Esophagus (tissue), 2 donors: ENCODE data around the gene WBP1. TPM values are rescaled to one million over a fixed set of nuclear protein-coding genes. Genes with fewer than 3 reads are reported as not detected.
"Not testable (repeated sequence)": the region's sequence is repeated elsewhere in the genome, so short reads cannot be mapped to it uniquely, and the experiment has no call there.

Experiments
- H3K27ac ChIP-seq, 2 donors: one replicate each; pipeline ENCODE4 v1.5.1; 2013; ENCODE audit warnings: low read depth in 2 of 2, mild to moderate bottlenecking in 2 of 2, inconsistent platforms in 1 of 2, low read length in 1 of 2, moderate library complexity in 1 of 2
- H3K27me3 ChIP-seq, 2 donors: one replicate each; pipeline ENCODE4 v1.6.1; 2013; ENCODE audit warnings: low read length in 2 of 2, control low read depth in 1 of 2, mild to moderate bottlenecking in 1 of 2; ENCODE audit not compliant: insufficient read depth in 2 of 2, control insufficient read depth in 1 of 2
- H3K36me3 ChIP-seq, 2 donors: one replicate each; pipeline ENCODE4 v1.6.1; 2013; ENCODE audit warnings: low read length in 1 of 2; ENCODE audit not compliant: control insufficient read depth in 2 of 2, insufficient read depth in 2 of 2
- H3K4me1 ChIP-seq, 2 donors: one replicate each; pipeline ENCODE4 v1.6.1; 2013; ENCODE audit warnings: low read length in 1 of 2; ENCODE audit not compliant: control insufficient read depth in 2 of 2, insufficient read depth in 2 of 2
- H3K4me3 ChIP-seq, 2 donors: one replicate each; pipeline ENCODE4 v1.5.1; 2013; ENCODE audit warnings: low read length in 2 of 2, mild to moderate bottlenecking in 2 of 2, low read depth in 1 of 2, moderate library complexity in 1 of 2
- H3K9me3 ChIP-seq, 2 donors: one replicate each; pipeline ENCODE4 v1.6.1; 2013; ENCODE audit warnings: mild to moderate bottlenecking in 2 of 2, low read depth in 1 of 2, low read length in 1 of 2, moderate library complexity in 1 of 2; ENCODE audit not compliant: control insufficient read depth in 2 of 2, insufficient read depth in 1 of 2
- WGBS, 2 donors: extraction: QIAGEN DNeasy Blood & Tissue Kit; methylation state at CpG; one replicate each; pipeline ENCODE4 v1.1.7; 2013; 5-methylcytosine and 5-hydroxymethylcytosine counted together
- polyA plus RNA-seq, 2 donors: library from polyadenylated mRNA; stranded (reverse); fragments of 200-250 nt; gene quantifications; one replicate each; pipeline ENCODE4 v1.2.3, GENCODE V29; 2013
- donor health status: healthy with polysubstance abuse.
- donor health status: Bipolar disorder and iron deficiency.

WBP1 gene
- polyA plus RNA-seq, 2 donors, result 41.3 to 50.1 TPM

GRCh38 chr2:74450570-74451190 is 7.6 kb upstream of the WBP1 start:
- H3K36me3 ChIP-seq, result no peaks in the 10 kb centered on the region
- WGBS, 2 donors, result 87 to 88% methylated on average over 3 of the region's 3 CpGs
- no peak overlapping the region for H3K27ac ChIP-seq

DNA sequence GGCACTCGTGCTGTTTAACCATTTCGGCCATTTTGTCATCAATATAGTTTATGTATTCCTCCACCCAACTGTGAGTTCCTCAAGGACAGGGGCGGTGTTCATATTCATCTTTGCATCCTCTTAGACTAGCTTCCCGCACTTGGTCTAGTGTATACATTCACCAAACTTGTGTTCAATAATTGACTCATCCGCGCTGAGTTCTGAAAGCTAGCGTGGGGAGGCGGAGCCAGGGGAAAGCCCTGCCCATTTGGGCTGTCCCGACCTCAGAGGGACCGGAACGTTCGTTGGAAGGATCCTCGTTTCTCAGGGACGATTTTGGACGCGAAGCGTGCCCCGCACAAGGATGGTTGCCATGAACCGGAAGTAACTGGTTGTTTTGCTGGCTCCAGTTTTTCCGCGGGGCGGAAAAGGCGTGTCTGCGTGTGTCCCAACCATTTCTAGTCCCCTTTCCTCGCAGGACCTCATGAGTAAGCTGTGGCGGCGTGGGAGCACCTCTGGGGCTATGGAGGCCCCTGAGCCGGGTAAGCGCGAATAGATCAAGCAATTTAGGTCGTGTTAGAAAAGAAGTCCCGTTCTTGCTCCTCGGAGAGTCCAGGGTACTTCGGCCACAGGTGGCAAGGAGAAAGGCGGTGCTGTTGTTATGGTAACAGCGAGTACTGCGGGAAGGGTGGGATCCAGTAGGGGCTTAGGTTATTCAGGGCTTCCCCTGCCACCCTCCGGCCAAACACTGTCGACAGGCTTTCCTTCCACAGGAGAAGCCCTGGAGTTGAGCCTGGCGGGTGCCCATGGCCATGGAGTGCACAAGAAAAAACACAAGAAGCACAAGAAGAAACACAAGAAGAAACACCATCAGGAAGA is 3.4 kb upstream of the WBP1 start, which contains the start of gene INO80B:
TSS of gene INO80B (plus strand) at position 434 of the 858 bp plus-strand sequence. CDS start at position 464, 30 bp downstream.
- H3K9me3 ChIP-seq, result no peaks in the 10 kb centered on the region
- 1% methylated on average over 40 of the region's 40 CpGs for WGBS, 2 donors
- peak within 1 kb of the TSS; percentile 65 to 86 for H3K4me3 ChIP-seq
- H3K27me3 ChIP-seq, result no peaks in the 10 kb centered on the region
- peaks cover 0 to 3% of the 10 kb centered on the region in 2 donors for H3K4me1 ChIP-seq
- no peaks in the 10 kb centered on the region for H3K36me3 ChIP-seq
- peak within 1 kb of the TSS; percentile 46 to 61 for H3K27ac ChIP-seq

More at GRCh38 chr2:74450570-74451190, 7.6 kb upstream of the WBP1 start:
- no peaks in the 10 kb centered on the region for H3K27me3 ChIP-seq
- H3K9me3 ChIP-seq, result no peaks in the 10 kb centered on the region
- no peak overlapping the region for H3K4me3 ChIP-seq
- peaks cover 0 to 2% of the 10 kb centered on the region in 2 donors for H3K4me1 ChIP-seq

- peaks cover 0 to 10% of the 10 kb centered on the region in 2 donors for H3K36me3 ChIP-seq
- peaks cover 0 to 3% of the 10 kb centered on the region in 2 donors for H3K4me1 ChIP-seq
- no peaks in the 10 kb centered on the region for H3K27me3 ChIP-seq
- 0 to 1% methylated on average over 25 to 27 of the region's 27 CpGs for WGBS, 2 donors
- H3K27ac ChIP-seq, result peak overlapping the region; percentile 98 to 100
- no peaks in the 10 kb centered on the region for H3K9me3 ChIP-seq
- H3K4me3 ChIP-seq, result peak overlapping the region; percentile 64 to 69
These were observed 1.1 kb upstream of the WBP1 start for GRCh38 chr2:74457129-74457548.

DNA sequence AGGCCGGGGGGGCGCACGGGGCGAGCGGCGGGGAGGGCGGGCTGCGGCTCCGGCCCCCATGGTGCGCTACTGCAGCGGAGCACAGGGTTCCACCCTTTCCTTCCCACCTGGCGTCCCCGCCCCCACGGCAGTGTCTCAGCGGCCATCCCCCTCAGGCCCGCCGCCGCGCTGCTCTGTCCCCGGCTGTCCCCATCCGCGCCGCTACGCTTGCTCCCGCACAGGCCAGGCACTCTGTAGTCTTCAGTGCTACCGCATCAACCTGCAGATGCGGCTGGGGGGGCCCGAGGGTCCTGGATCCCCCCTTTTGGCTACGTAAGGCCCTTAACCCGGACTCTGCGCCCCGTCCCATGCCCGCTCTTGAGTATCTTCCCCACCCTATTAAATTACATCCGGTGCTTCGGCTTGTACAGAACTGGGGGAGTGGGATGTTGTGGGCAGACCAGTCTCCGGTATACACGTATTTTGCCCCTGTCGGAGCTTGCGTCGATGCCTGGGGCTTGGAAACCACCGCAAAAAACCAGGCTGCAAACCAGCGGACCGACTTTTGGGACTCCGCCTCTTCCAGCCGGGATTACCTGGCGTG is 598 bp upstream of the WBP1 start:
- peaks cover 0 to 15% of the 10 kb centered on the region in 2 donors for H3K36me3 ChIP-seq
- 1% methylated on average over 28 to 46 of the region's 46 CpGs for WGBS, 2 donors
- H3K4me3 ChIP-seq, result peak overlapping the region; percentile 64 to 69
- no peaks in the 10 kb centered on the region for H3K27me3 ChIP-seq
- H3K27ac ChIP-seq, result peak overlapping the region; percentile 98 to 100
- H3K4me1 ChIP-seq, result peaks cover 0 to 3% of the 10 kb centered on the region in 2 donors
- H3K9me3 ChIP-seq, result no peaks in the 10 kb centered on the region

DNA sequence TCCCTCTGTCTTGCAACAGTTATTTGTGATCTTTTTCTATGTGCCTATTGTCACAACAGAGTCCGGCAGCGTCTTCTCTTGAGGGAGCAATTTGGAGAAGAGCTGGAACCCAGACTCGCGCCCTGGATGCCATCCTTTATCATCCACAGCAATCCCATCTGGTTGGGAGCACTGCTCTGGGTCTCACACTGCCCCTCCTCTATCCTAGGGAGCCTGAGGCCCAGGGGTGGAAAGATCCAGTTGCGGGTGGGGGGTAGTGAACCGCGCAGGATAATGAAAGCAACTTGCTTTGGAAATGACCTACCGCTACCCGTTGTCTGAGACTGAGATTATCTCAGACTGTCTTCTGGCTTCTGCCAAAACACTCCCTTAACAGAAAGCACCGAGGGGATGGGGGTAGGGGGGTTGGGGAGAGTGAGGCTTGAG is 713 bp downstream of the WBP1 start:
- Histone ChIP-seq H3K27ac (peak overlapping the region; percentile 49 to 78), H3K9me3 (no peaks in the 10 kb centered on the region), H3K27me3 (no peaks in the 10 kb centered on the region), H3K36me3 (peaks cover 0 to 16% of the 10 kb centered on the region in 2 donors), H3K4me1 (peaks cover 0 to 3% of the 10 kb centered on the region in 2 donors), H3K4me3 (peak overlapping the region; percentile 64 to 65)
- 1 to 2% methylated on average over 10 of the region's 10 CpGs for WGBS, 2 donors

GRCh38 chr2:74459503-74460118 is 1.4 kb downstream of the WBP1 start:
- not testable (repeated sequence) for H3K27ac ChIP-seq, H3K9me3 ChIP-seq, H3K4me1 ChIP-seq, H3K4me3 ChIP-seq, H3K27me3 ChIP-seq
- 72 to 77% methylated on average over 13 of the region's 13 CpGs for WGBS, 2 donors
- peaks cover 0 to 16% of the 10 kb centered on the region in 2 donors for H3K36me3 ChIP-seq

GRCh38 chr2:74460187-74460586 is 1.9 kb downstream of the WBP1 start:
- H3K9me3 ChIP-seq, H3K4me1 ChIP-seq, H3K4me3 ChIP-seq, H3K27ac ChIP-seq, H3K27me3 ChIP-seq: not testable (repeated sequence)
- peaks cover 0 to 16% of the 10 kb centered on the region in 2 donors for H3K36me3 ChIP-seq
- whole genome bisulfite sequencing, 2 donors, result 74 to 76% methylated on average over 9 to 10 of the region's 10 CpGs

DNA sequence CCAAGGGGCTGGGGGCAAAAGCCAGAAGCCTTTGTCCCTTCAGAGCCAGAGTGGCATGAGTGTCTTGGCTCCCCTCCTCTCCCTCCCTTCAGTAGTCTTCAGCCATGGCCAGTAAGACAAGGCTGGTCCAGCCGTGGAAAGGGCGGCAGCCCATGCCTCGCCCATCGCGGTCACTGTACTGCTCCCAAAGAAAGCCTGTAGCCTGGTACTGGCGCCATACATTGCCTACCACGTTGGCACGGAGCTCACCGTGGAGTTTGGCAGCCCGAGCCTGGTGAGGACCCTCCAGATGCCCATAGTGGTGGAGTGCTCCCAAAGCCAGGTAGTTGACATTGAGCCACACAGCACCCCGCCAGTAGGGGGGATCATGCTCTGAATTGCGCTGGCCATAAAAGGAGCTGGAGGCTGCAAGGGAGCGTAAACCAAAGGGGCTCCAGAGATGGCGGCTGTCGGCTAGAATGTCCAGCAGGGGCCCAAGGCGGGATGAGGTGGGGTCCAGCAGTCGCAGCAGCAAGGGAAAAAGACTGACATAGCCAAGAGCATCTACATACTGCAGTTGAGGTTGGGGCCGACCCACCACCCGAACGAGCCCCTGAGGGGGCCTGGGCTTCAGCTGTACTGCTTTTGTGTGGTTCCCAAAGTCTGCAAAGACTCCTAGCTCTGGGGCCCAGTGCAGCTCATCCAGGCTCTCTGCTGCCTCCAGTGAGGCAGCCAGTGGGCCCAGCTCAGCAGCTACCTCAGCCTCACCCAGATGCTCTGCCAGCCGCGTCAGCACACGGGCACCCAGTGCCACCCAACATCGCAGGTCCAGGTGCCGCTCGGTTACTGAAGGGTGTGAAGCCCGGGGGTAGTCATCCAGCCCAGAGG is 3.2 kb downstream of the WBP1 start:
- no peak overlapping the region for H3K4me3 ChIP-seq
- 88 to 89% methylated on average over 27 of the region's 27 CpGs for WGBS, 2 donors
- peaks cover 0 to 4% of the 10 kb centered on the region in 2 donors for H3K4me1 ChIP-seq
- H3K36me3 ChIP-seq, result peaks cover 0 to 16% of the 10 kb centered on the region in 2 donors
- H3K9me3 ChIP-seq, result no peaks in the 10 kb centered on the region
- no peaks in the 10 kb centered on the region for H3K27me3 ChIP-seq
- H3K27ac ChIP-seq, result no peak overlapping the region
